Measurements from ENCODE around the gene C9orf78. TPM values are rescaled to one million over a fixed set of nuclear protein-coding genes. Genes with fewer than 3 reads are reported as not detected.
A peak's percentile ranks its signal among the peaks of the same experiment; 100 is the strongest.

The C9orf78 gene
- total RNA-seq, 8 experiments from 2014 or later = 33.2 to 73.1 (median 48.6) TPM

DNA sequence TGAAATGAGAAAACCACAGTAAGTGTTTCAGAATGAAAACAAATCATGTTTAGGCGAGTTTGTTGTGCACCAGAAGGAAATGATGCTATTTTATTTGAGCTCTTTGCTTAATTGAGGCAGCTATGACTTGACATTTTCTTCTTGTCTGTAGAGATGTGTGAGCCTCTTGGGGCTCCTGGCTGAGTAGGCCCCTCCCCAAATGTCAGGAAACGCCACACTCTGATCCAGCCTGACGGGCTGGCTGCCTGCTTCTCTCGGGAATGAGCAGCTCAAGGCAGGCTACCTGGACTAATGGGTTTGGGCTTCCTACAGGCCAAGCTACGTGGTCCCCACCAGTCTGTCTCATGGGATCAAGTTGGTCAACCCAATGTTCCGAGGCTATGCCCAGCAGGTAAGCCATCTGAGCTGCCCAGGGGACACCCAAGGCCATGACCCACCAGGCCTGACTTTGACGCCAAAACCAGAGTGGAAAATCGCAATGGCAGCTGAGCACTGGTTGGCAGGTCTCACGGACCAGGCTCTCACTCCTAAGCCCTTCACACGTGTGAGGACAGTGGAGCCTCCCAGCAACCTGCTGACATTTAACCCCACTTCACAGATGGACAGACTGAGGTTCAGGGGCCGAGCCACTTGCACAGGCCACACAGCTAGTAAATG lies 30.0 kb upstream of the C9orf78 start:
- peaks cover 0 to 6% of the 10 kb centered on the region in 2 donors for H3K4me1 ChIP-seq (replicated peaks in 1 of 2)
- WGBS, 10 experiments = 0 to 75% (median 44%) methylated on average over 1 to 7 of the region's 11 CpGs; no CpG with 5 or more reads in 3 of the 10 experiments
- in situ Hi-C loops (cut with MboI; ENCODE audit: low pct_unique_long_range_greater_than_20kb in 2 of 9, low sequenced_read_pairs in 9 of 9, unreplicated experiment in 9 of 9) = no loop called here
- H3K27ac ChIP-seq = no peak overlapping the region
- no peak overlapping the region for H3K4me3 ChIP-seq
- no peak for ATAC-seq (replicated peaks in 6 of 8)

GRCh38 chr9:129863059-129863690 lies 28.1 kb upstream of the C9orf78 start:
- Histone ChIP-seq H3K4me1 (replicated peaks in 1 of 2) (peaks cover 0 to 6% of the 10 kb centered on the region in 2 donors), H3K27ac (no peak overlapping the region), H3K4me3 (no peak overlapping the region)
- in situ Hi-C loops (cut with MboI; ENCODE audit: low pct_unique_long_range_greater_than_20kb in 2 of 9, low sequenced_read_pairs in 9 of 9, unreplicated experiment in 9 of 9) = no loop called here
- peak in 6 of 8 experiments; percentile 18 to 46 (median 30) for ATAC-seq (replicated peaks in 6 of 8)
- 39 to 100% (median 69%) methylated on average over 1 to 5 of the region's 14 CpGs for WGBS, 10 experiments

DNA sequence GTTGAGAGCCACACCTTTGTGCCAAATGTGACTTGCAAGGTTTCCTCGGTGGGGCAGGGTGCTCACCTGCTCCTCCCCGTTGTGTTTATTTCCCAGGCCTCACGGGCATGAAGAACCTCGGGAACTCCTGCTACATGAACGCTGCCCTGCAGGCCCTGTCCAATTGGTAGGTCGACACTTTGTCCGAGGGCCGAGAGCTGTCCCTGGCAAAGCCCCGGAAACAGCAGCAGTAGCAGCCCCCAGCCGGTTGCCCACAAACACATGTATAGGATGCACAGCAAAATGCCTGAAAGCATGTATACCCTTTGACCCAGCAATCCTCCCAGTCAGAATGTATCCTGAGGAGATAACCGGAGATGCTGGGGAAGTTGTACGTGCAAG lies 26.4 kb upstream of the C9orf78 start:
- no peak for ATAC-seq (replicated peaks in 6 of 8)
- WGBS, 10 experiments = 87 to 100% (median 100%) methylated on average over 1 to 9 of the region's 12 CpGs; no CpG with 5 or more reads in 5 of the 10 experiments
- in situ Hi-C loops (cut with MboI; ENCODE audit: low pct_unique_long_range_greater_than_20kb in 2 of 9, low sequenced_read_pairs in 9 of 9, unreplicated experiment in 9 of 9) = no loop called here

DNA sequence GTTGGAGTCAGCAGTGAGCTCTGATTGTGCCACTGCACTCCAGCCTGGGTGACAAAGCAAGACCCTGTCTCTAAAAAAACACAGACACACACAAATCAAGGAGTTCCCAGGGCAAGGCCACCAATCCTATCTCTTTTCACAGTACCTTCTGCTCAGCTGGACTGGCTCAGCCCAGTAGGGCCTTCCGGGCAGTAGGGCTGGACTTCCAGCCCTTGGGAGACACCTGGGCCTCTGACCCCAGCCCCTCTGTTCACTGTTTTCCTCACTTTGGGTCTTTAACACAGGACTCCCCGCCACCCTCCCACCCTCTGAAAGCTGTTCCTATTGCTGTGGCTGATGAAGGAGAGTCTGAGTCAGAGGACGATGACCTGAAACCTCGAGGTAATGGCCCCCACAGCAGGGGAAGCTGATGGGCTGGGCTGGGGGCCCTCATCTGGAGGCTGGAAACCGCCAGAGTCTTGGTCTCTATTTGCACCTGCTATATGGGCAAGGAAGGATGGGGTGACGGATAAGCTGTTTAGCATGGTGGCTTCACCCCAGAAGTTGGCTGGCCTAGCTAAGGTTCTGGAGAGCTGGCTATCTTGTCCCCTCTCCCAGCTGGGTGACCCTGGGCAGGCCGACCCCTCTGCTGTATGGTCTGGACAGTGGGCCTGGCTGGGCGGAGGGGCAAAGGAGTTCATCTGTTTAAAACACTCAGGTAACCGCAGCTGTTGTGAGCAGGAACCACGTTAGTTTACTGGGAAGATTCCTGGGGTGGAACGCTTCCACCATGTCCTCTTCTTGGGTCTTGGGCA lies 25.8 kb upstream of the C9orf78 start:
- in situ Hi-C loops (cut with MboI; ENCODE audit: low pct_unique_long_range_greater_than_20kb in 2 of 9, low sequenced_read_pairs in 9 of 9, unreplicated experiment in 9 of 9) = no loop called here
- WGBS, 10 experiments = 63 to 100% (median 71%) methylated on average over 1 to 6 of the region's 11 CpGs; no CpG with 5 or more reads in 5 of the 10 experiments

More for the DNA sequence above, 26.4 kb upstream of the C9orf78 start:
- Histone ChIP-seq H3K4me1 (replicated peaks in 1 of 2) (peaks cover 0 to 6% of the 10 kb centered on the region in 2 donors), H3K27ac (no peak overlapping the region), H3K4me3 (no peak overlapping the region)

GRCh38 chr9:129858167-129858962 lies 23.3 kb upstream of the C9orf78 start:
- 85 to 95% (median 90%) methylated on average over 3 to 8 of the region's 11 CpGs; no CpG with 5 or more reads in 6 of the 10 experiments for WGBS, 10 experiments
- no peak overlapping the region for H3K4me3 ChIP-seq
- H3K4me1 ChIP-seq (replicated peaks in 1 of 2) = peaks cover under 1 to 6% of the 10 kb centered on the region in 2 donors
- no peak for ATAC-seq (replicated peaks in 6 of 8)
- in situ Hi-C loops (cut with MboI; ENCODE audit: low pct_unique_long_range_greater_than_20kb in 2 of 9, low sequenced_read_pairs in 9 of 9, unreplicated experiment in 9 of 9) = no loop called here
- no peak overlapping the region for H3K27ac ChIP-seq

More for the DNA sequence above, 25.8 kb upstream of the C9orf78 start:
- Histone ChIP-seq H3K4me3 (no peak overlapping the region), H3K4me1 (replicated peaks in 1 of 2) (peaks cover 0 to 6% of the 10 kb centered on the region in 2 donors), H3K27ac (no peak overlapping the region)
- ATAC-seq (replicated peaks in 6 of 8) = no peak

DNA sequence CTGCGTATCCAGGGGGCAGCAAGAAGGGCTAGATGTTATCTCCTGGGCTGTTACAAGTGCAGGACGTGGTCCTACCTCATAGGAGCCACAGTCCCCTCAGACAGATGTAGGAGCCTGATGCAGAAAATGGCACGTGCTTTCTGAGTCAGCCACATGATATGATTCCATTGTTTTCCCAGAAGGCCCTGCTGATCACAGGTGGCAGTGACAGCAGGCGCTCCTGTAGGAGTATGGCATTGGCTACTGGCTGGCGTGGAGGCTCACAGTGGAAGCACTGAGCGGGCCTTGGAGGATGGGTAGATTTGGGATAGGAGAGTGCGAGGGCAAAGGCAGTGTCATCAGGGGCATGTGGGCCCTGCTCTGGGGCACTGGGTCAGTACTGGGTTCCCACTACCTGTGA lies 22.1 kb upstream of the C9orf78 start:
- H3K4me3 ChIP-seq = no peak overlapping the region
- in situ Hi-C loops (cut with MboI; ENCODE audit: low pct_unique_long_range_greater_than_20kb in 2 of 9, low sequenced_read_pairs in 9 of 9, unreplicated experiment in 9 of 9) = no loop called here
- 67 to 100% (median 97%) methylated on average over 1 to 3 of the region's 7 CpGs; no CpG with 5 or more reads in 2 of the 10 experiments for WGBS, 10 experiments
- H3K27ac ChIP-seq = no peak overlapping the region
- ATAC-seq (replicated peaks in 6 of 8) = no peak
- H3K4me1 ChIP-seq (replicated peaks in 1 of 2) = peaks cover 7 to 11% of the 10 kb centered on the region in 2 donors

DNA sequence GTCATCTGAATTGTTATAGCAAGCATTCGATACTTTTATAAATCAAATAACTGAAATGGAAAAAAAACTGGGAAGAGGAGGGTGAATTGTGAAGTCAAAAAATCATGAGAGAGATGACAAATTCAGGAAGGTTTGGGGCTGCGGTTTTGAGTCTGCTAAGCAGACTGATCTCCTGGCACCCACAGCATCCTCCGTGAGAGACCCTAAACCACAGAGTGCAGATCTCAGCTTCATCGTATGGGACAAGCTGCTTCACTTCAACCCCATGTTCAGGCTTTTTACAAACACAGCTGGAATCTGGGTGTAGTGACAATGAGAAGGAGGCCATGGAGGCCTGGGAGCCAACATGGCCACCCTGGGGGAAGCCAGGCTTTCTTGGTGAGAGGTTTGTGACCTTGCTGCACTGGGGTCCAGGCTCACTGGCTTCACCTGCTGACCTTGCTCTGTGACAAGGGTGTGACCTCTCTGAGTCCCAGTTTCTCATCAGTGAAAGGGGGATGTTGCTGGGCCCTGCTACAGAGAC lies 19.6 kb upstream of the C9orf78 start:
- peaks cover 8 to 13% of the 10 kb centered on the region in 2 donors for H3K4me1 ChIP-seq (replicated peaks in 1 of 2)
- in situ Hi-C loops (cut with MboI; ENCODE audit: low pct_unique_long_range_greater_than_20kb in 2 of 9, low sequenced_read_pairs in 9 of 9, unreplicated experiment in 9 of 9) = no loop called here
- no peak overlapping the region for H3K4me3 ChIP-seq
- no peak for ATAC-seq (replicated peaks in 6 of 8)
- 83 to 100% (median 99%) methylated on average over 1 to 4 of the region's 4 CpGs; no CpG with 5 or more reads in 4 of the 10 experiments for WGBS, 10 experiments
- H3K27ac ChIP-seq = no peak overlapping the region

- H3K27ac ChIP-seq = no peak overlapping the region
- 45 to 94% (median 63%) methylated on average over 1 to 2 of the region's 3 CpGs; no CpG with 5 or more reads in 4 of the 10 experiments for WGBS, 10 experiments
- H3K4me1 ChIP-seq (replicated peaks in 1 of 2) = peaks cover 8 to 13% of the 10 kb centered on the region in 2 donors
- no peak overlapping the region for H3K4me3 ChIP-seq
- ATAC-seq (replicated peaks in 6 of 8) = no peak
- in situ Hi-C loops (cut with MboI; ENCODE audit: low pct_unique_long_range_greater_than_20kb in 2 of 9, low sequenced_read_pairs in 9 of 9, unreplicated experiment in 9 of 9) = no loop called here
Measured at GRCh38 chr9:129853614-129854013, 18.5 kb upstream of the C9orf78 start.

DNA sequence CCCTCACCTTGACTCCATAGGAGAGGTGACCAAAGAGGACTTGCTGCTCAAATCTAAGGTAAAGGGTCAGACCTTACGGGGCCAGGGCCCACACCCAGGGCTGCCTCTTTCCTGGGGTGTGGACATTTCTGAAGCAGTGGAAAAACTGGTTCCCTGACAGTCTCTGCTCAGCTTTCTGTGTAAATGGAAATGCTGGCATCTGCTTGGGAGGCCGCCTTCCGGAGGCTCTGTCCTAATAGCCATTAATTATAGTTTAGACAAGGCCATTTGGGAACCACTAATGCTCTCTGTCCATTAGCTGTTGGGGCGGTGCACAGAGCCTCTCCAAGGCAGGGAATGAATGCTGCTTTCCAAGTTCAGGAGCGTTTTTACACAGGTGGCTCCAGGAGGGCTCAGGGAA lies 17.5 kb upstream of the C9orf78 start:
- H3K27ac ChIP-seq = peak overlapping the region; percentile 5 to 17
- ATAC-seq (replicated peaks in 6 of 8) = peak in 5 of 8 experiments; percentile 60 to 85 (median 70)
- no peak overlapping the region for H3K4me3 ChIP-seq
- in situ Hi-C loops (cut with MboI; ENCODE audit: low pct_unique_long_range_greater_than_20kb in 2 of 9, low sequenced_read_pairs in 9 of 9, unreplicated experiment in 9 of 9) = no loop called here
- H3K4me1 ChIP-seq (replicated peaks in 1 of 2) = peaks cover 8 to 13% of the 10 kb centered on the region in 2 donors
- 33 to 80% (median 58%) methylated on average over 1 to 3 of the region's 5 CpGs; no CpG with 5 or more reads in 5 of the 10 experiments for WGBS, 10 experiments

- no peak for ATAC-seq (replicated peaks in 6 of 8)
- in situ Hi-C loops (cut with MboI; ENCODE audit: low pct_unique_long_range_greater_than_20kb in 2 of 9, low sequenced_read_pairs in 9 of 9, unreplicated experiment in 9 of 9) = no loop called here
- 49 to 100% (median 85%) methylated on average over 1 to 4 of the region's 5 CpGs; no CpG with 5 or more reads in 3 of the 10 experiments for WGBS, 10 experiments
- Histone ChIP-seq H3K27ac (peak overlapping the region; percentile 5 to 17), H3K4me1 (replicated peaks in 1 of 2) (peaks cover 8 to 13% of the 10 kb centered on the region in 2 donors), H3K4me3 (no peak overlapping the region)
Measured at GRCh38 chr9:129851821-129852220, 16.7 kb upstream of the C9orf78 start.

DNA sequence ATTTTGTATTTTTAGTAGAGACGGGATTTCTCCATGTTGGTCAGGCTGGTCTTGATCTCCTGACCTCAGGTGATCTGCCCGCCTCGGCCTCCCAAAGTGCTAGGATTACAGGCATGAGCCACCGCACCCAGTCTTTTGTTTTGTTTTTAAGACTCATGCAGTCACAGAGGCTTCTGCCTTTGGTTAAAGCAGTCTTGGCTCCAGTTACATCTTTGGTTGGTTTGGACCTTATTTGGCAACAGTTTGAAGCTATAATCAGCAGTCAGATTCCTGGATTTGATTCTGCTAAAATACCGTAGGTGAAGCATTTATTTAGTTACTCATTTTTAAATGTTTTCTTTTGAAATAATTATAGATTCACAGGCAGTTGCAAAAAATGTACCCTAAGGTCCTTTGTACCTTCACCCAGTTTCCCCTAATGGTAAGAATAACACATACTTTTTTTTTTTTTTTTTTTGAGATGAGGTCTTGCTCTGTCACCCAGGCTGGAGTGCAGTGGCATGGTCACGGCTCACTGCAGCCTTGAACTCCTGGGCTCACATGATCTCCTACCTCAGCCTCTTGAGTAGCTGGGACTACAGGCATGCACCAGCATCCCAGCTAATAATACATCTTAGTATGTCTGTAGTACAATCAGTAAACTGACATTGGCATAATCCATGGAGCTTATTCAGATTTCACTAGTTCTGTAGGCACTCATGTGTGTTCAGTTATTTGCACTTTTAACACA lies 15.9 kb upstream of the C9orf78 start:
- ATAC-seq (replicated peaks in 6 of 8) = no peak
- Histone ChIP-seq H3K27ac (no peak overlapping the region), H3K4me1 (replicated peaks in 1 of 2) (peaks cover 8 to 13% of the 10 kb centered on the region in 2 donors), H3K4me3 (no peak overlapping the region)
- in situ Hi-C loops (cut with MboI; ENCODE audit: low pct_unique_long_range_greater_than_20kb in 2 of 9, low sequenced_read_pairs in 9 of 9, unreplicated experiment in 9 of 9) = no loop called here
- WGBS, 10 experiments = 80 to 100% (median 95%) methylated on average over 1 to 6 of the region's 6 CpGs; no CpG with 5 or more reads in 3 of the 10 experiments

- WGBS, 10 experiments = 82 to 100% (median 92%) methylated on average over 2 to 6 of the region's 6 CpGs; no CpG with 5 or more reads in 2 of the 10 experiments
- no peak overlapping the region for H3K27ac ChIP-seq
- peaks cover 8 to 13% of the 10 kb centered on the region in 2 donors for H3K4me1 ChIP-seq (replicated peaks in 1 of 2)
- no peak overlapping the region for H3K4me3 ChIP-seq
- no peak for ATAC-seq (replicated peaks in 6 of 8)
- in situ Hi-C loops (cut with MboI; ENCODE audit: low pct_unique_long_range_greater_than_20kb in 2 of 9, low sequenced_read_pairs in 9 of 9, unreplicated experiment in 9 of 9) = no loop called here
Measured at GRCh38 chr9:129849901-129850300, 14.8 kb upstream of the C9orf78 start.
